GM08714 (cell line): ENCODE measurements around the gene FCER2.
"Not testable (repeated sequence)": the region's sequence is repeated elsewhere in the genome, so short reads cannot be mapped to it uniquely, and the experiment has no call there.

ENCODE experiments used
- H3K4me3 ChIP-seq: fragments of 200-500 bp; sonication (Bioruptor generic); 2 replicates; pipeline ENCODE4 v1.5.1; 2014; ENCODE audit warnings: mild to moderate bottlenecking, low read length, inconsistent platforms
- ZNF274 ChIP-seq: IDR thresholded peaks from 2 replicates; pipeline ENCODE4 v1.6.1; 2012; ENCODE audit warnings: mild to moderate bottlenecking, low read depth, low read length

FCER2 gene

DNA sequence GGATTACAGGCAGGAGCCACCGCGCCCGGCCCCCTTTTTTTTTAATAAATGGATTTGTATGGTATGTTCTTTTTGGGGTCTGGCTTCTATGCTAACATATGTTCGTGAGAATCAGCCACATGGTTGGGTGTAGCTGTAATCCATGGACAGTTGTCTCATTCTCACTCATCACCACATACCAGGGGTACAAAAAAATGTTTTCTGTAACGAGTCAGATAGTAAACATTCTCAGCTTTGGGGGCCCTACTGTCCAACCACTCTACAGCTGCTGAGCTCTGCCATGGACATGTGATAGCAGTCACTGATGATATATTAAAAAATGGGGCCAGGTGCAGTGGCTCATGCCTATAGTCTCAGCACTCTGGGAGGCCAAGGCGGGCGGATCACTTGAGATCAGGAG, 38.2 kb downstream of the FCER2 start:
- no peak overlapping the region for H3K4me3 ChIP-seq
- TF ChIP-seq ZNF274, result no peak

DNA sequence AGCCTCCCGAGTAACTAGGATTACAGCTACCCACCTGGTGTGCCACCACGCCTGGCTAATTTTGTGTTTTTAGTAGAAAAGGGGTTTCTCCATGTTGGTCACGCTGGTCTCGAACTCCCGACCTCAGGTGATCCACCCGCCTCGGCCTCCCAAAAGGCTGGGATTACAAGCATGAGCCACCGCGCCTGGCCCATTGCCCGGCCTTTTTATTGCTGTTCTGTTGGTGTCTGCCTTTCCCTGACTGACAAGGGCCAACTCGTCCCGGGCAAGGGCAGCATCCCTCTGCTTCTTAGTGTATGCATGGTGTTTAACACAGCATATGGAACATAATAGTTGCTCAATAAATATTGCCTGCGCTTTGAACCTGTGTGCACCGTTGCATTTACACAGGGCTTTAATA, 39.3 kb downstream of the FCER2 start:
- no peak overlapping the region for H3K4me3 ChIP-seq
- TF ChIP-seq ZNF274, result no peak

DNA sequence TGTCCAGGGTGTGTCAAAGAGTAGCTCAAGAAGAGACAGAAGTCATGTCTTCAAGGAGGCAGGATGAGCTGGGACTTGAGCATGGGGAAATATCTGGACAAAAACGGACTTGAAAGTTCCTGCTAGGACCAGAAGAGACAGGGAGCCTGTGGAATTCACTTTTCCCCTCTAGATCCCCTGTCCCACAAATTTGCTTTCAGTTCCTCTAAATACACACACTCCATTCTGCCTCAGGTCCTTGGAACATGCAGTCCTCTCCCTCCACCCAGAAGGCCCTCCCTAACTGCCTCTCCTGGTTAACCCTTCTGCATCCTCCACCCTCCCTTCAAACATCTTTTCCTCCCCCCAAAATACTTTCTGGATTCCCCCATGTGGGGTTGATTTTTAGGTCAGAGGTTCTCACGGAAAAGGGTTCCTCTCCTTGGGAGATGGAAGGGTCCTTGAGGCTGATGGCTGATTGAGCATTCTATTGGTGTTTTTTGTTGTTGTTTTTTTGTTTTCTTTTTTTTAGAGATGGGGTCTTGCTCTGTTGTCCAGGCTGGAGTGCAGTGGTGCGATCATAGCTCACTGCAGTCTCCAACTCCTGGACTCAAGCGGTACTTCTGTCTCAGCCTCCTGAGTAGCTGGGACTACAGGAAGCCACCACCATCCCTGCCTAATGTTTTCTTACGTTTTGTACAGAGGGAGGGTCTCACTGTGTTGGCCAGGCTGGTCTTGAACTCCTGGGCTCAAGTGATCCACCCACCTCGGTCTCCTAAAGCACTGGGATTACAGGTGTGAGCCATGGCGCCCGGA, 40.0 kb downstream of the FCER2 start:
- H3K4me3 ChIP-seq, result no peak overlapping the region
- TF ChIP-seq ZNF274, result no peak

DNA sequence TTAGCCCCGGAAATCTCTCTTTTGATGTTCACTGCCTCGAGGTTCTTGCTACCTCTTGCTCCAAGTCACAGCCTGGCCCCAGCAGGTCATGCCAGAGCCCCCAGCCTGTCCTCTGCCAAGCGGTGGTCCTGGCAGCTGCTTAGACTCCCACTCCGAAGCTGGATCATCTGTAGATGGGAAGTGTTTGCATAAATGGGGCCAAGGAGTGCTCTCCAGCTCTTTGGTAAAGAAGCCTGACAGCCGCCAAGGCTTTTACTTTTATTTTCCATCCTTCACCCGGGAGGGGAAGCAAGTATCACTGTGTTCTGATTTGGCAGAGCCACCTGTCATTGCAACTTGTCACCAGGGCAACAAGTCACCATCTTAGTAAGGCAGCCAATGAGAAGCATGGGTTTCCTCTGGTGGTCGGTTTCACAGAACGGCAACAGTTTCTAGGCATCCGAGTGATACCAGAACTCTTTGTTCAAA, 43.7 kb downstream of the FCER2 start:
- TF ChIP-seq ZNF274, result no peak
- H3K4me3 ChIP-seq, result peak overlapping the region; percentile 1; the same call in 1 of the 2 replicates

DNA sequence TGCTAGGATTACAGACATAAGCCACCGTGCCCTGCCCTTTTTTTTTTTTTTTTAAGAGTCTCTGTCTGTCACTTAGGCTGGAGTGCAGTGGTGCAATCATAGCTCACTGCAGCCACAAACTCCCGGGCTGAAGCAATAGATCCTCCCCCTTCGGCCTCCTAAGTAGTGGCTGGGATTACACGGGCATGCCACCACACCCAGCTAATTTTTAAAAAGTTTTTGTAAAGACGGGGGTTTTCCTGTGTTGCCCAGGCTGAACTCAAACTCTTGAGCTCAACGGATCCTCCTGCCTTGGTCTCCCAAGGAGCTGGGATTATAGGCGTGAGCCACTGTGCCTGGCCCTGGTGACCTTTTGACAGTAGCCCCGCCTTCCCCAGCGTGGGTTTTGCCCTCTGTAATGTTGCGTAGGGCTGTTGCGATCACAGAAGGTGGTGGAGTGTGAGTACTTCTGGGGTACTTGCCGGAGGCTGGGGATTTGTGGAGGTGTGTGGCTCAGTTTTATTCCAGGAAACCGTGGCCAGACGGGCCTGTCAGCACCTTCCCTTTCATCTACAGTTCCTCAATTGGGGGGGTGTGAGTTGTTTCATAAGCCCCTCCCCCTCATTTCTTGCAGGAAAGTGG, 44.7 kb downstream of the FCER2 start:
- no peak for TF ChIP-seq ZNF274
- H3K4me3 ChIP-seq, result no peak overlapping the region

DNA sequence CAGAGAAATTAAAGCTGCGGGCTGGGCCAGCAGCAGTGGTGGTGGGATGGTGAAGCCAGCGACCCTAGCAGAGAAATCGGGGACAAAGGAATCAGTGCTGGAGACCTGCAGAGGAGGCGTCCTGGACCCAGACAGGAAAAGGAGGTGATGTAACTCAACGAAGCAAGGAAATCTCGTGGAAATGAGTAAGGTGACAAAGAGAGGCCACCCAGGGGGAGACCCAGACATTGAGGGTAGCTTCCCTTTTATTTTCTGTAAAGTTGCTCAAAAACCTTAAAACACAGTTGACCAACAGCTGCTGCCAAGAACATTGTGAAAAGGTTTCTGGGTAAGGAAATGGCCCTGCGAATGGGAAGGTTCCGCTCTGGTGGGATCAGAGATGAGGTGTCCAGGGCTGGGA, 46.4 kb downstream of the FCER2 start:
- H3K4me3 ChIP-seq, result no peak overlapping the region
- no peak for TF ChIP-seq ZNF274

DNA sequence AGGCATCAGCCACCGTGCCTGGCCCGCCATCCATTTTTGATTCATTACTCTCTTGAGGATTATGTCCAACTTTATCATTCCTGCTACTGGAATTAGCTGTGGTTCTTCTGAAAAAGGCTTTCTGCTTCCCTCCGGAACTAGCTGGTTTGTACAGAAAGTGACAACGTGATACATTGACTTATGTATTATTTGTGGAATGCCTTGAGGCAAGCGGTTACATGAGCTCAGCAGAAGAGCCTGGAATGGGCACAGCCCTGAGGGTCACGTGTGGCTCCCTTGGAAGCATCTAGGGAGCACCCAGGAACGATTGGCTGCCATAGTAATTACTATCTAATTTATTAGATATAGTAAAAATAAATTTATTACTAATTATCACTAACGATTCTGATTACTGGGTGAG, 47.5 kb downstream of the FCER2 start:
- TF ChIP-seq ZNF274, result no peak
- no peak overlapping the region for H3K4me3 ChIP-seq

DNA sequence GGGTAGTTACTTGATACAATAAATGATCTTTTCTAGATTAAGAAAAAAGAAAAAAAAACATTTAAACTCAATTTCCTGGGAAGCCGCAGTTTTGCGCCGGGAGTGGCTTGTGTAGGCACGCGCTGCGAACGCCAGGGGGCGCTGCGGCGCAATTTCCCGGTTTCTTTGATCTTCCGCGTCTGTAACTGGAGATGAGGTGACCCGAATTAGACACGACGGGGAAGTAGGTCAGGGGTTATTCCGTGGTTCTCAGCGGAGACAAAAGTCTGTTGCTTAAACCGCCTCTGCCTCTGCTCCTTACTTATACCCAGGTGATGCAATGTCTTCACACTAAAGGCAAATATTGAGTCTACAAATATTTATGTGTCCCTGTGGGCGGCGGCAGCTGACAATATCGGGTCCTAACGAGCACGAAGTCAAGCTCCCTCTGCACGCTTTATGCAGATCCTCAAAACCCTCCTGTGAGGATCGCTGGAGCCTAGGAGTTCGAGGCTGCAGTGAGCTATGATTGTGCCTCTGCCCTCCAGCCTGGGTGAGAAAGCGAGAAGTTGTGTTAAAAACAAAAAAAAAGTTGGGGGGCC, 49.8 kb downstream of the FCER2 start:
- no peak for TF ChIP-seq ZNF274
- peak overlapping the region; percentile 21; the same call in 1 of the 2 replicates for H3K4me3 ChIP-seq

DNA sequence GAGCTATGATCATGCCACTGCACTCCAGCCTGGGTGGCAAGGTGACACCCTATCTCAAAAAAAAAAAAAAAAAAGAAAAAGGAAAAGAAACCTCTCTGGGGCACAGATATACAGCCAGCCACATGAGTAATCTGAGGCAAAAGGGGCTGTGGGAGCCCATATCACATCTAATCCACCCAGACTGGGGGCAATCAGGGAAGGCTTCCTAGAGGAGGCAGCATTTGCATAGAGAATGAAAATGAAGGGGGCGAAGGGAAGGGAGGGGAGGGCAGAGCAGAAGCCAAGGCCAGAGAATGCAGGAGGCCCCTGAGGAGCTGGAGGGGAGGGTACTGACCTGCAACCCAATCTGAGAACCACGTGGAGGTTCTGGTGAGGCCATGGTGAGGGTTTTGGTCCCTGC, 51.8 kb downstream of the FCER2 start:
- no peak overlapping the region for H3K4me3 ChIP-seq
- no peak for TF ChIP-seq ZNF274

DNA sequence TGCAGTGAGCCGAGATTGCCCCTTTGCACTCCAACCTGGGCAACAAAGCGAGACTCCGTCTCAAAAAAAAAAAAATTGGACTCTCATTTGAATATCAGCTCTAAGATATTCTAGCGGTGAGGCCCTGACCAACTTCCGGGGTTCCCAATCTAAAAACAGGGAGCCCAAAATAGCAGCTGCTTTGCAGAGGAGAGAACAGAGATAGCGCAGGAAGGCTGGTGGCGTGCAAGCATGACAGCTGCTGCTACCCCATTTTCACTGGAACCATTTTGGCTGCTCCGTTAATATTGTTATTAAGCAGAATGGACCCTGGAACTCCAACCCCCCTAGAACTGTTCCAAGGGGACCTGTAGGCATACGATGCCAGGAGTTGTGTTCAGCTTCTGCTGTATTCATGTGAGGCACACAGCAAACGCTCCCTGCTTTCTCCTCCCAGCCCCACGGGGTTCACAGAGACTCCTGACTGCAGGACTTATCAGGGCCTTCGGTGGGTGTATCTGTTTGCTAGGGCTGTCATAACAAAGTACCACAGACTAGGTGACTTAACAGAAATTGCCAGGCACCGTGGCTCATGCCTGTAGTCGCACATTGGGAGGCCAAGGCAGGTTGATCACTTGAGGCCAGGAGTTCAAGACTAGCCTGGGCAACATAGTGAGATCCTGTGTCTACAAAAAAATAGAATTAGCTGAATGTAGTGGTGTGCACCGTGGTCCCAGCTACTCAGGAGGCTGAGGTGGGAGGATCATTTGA, 53.5 kb downstream of the FCER2 start:
- TF ChIP-seq ZNF274, result no peak
- no peak overlapping the region for H3K4me3 ChIP-seq

DNA sequence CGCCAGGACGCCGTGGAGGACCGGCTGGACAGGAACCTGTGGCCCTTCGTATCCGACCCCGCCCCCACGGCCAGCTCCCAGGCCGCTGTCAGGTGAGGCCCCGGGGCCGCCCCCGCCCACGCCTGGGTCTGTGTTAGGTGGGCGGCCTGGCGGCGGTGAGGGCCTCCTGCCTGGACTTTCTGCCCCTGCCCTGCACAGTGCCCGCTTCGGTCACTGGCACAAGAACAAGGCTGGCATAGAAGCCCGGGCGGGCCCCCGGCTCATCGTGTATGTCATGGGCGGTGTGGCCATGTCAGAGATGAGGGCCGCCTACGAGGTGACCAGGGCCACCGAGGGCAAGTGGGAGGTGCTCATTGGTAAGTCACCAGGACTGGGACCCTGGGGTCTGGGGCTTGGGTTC, 54.8 kb downstream of the FCER2 start:
- H3K4me3 ChIP-seq, result no peak overlapping the region
- TF ChIP-seq ZNF274, result no peak

DNA sequence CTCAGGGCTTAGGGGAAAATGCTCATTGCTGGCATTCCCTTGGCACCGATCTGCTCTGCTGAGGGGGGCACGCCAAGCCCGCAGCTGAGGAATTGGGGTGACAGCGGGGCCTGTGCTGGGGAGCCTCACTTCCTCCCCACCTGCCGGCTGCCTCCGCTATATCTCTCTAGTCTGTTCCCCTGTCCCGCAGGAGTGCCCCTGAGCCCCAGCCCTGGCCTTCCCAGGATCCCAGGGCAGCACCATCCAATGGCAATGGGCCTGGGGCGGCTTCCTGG, 55.6 kb downstream of the FCER2 start:
- no peak overlapping the region for H3K4me3 ChIP-seq
- no peak for TF ChIP-seq ZNF274

DNA sequence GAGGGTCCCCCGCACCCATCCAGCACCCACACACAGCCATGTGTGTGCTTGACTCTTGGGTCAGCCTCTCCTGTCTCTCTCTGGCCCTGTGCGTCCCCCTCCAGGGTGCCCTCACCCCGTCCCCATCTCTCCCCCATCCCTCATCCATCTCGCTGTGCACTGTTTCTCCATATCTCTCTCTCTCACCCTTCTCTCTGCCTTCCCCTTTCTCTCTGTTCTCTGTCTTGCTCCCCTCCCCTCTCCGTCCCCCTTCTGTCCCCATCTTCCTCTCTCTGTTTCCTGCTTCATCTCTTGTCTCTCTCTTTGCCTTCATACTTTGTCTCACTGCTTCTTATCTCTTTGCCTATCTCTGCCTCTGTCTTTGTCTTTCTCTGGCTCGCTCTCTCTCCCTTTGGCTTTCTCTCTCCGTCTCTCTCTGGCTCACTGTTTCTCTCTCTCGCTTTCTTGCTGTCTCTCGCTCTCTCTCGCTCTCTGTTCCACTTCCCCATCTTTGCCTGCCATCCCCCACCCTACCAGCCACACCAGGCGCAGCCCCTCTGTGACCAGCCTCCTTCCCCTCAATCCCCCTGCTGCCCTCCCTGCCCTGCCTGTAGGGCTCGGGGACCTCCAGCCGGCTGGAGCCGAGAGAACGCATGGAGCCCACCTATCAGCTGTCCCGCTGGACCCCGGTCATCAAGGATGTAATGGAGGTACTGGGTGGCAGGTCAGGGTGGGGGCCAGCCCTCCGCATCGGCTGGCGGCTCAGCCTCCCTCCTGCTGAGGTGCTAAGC, 56.1 kb downstream of the FCER2 start:
- no peak for TF ChIP-seq ZNF274
- H3K4me3 ChIP-seq, result no peak overlapping the region

DNA sequence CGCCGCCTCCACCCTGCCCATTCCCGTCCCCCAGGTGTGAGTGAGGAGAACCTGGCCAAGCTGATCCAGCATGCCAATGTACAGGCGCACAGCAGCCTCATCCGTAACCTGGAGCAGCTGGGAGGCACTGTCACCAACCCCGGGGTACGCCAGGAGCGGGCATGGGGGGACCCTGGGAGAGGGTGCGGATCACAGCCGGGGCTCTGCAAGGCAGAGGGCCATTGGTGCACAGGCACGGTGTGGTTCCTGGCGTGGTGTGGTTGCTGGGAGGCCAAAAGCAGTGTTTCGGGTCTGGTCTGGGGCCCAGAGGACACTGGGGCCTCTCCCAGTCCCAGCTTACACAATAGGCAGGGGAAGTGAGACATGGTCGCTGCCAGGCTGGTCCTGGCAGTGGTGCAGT, 56.8 kb downstream of the FCER2 start:
- no peak overlapping the region for H3K4me3 ChIP-seq
- no peak for TF ChIP-seq ZNF274

DNA sequence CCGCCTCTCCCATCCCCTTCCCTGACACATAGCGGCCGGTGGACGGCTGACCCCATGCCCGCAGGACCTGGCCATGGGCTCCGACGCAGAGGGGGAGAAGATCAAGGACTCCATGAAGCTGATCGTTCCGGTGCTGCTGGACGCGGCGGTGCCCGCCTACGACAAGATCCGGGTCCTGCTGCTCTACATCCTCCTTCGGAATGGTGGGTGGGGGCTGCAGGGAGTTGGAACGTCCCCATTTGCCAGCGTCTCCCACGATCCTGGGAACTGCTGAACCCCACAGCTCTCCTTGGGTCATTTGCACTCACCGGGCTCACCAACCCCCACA, 57.4 kb downstream of the FCER2 start:
- TF ChIP-seq ZNF274, result no peak
- no peak overlapping the region for H3K4me3 ChIP-seq

DNA sequence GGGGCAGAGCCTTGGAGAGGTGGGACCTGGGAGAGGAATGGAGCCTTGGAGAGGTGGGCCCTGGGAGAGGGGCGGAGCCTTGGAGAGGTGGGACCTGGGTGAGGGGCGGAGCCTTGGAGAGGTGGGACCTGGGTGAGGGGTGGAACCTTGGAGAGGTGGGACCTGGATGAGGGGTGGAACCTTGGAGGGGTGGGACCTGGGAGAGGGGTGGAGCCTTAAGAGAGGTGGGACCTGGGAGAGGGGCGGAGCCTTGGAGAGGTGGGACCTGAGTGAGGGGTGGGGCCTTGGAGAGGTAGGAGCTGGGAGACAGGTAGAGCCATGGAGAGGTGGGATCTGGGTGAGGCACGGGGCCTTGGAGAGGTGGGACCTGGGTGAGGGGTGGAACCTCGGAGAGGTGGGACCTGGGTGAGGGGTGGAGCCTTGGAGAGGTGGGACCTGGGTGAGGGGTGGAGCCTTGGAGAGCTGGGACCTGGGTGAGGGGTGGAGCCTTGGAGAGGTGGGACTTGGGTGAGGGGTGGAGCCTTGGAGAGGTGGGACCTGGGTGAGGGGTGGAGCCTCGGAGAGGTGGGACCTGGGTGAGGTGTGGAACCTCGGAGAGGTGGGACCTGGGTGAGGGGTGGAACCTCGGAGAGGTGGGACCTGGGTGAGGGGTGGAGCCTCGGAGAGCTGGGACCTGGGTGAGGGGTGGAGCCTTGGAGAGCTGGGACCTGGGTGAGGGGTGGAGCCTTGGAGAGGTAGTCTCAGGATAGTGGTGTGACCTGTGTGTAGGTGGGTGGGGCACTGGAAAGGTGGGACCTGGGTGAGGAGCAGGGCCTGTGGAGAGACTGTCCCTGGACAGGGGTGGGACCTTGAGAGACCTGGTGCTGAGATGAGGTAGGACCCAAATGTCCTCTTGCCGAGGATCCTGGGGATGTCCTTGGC, 58.0 kb downstream of the FCER2 start:
- H3K4me3 ChIP-seq, result not testable (repeated sequence)
